OCI-LY3 (cell line): ENCODE data around the gene SPSB1.

ENCODE experiments used
- H2AFZ ChIP-seq: fragments of 200-600, 300-600 bp; shearing (Covaris generic); 2 replicates; pipeline ENCODE4 v1.6.0; 2014; ENCODE audit warnings: antibody characterized with exemption, low read depth, low read length
- H3K27ac ChIP-seq: fragments of 200-600, 300-600 bp; sonication (generic); 2 replicates; pipeline ENCODE4 v1.5.1; 2014; ENCODE audit warnings: mild to moderate bottlenecking, low read length, moderate library complexity, mixed read lengths
- H3K27me3 ChIP-seq: fragments of 200-600, 300-600 bp; sonication (generic); 2 replicates; pipeline ENCODE4 v1.6.1; 2014; ENCODE audit warnings: low read depth, low read length, mixed read lengths
- H3K36me3 ChIP-seq: fragments of 200-600, 300-600 bp; sonication (generic); replicated peaks from 2 replicates; pipeline ENCODE3; 2014; ENCODE audit warnings: low read depth, low read length, mixed read lengths
- H3K4me1 ChIP-seq: fragments of 300-600, 200-600 bp; sonication (generic); 2 replicates; pipeline ENCODE4 v1.6.1; 2014; ENCODE audit warnings: low read length, mixed read lengths
- H3K4me2 ChIP-seq: fragments of 200-600, 300-600 bp; sonication (generic); 2 replicates; pipeline ENCODE4 v1.6.1; 2014; ENCODE audit warnings: low read length, mixed read lengths
- H3K4me3 ChIP-seq: fragments of 300-600, 200-600 bp; sonication (generic); 2 replicates; pipeline ENCODE4 v1.5.1; 2014; ENCODE audit warnings: antibody characterized with exemption, mild to moderate bottlenecking, low read length, moderate library complexity
- H3K79me2 ChIP-seq: fragments of 300-600, 200-600 bp; shearing (Covaris generic); 2 replicates; pipeline ENCODE4 v1.6.1; 2014; ENCODE audit warnings: mild to moderate bottlenecking, low read length, mixed read lengths
- H3K9ac ChIP-seq: fragments of 300-600, 200-600 bp; shearing (Covaris generic); 2 replicates; pipeline ENCODE4 v1.6.0; 2014; ENCODE audit warnings: mild to moderate bottlenecking, low read length, moderate library complexity
- H3K9me3 ChIP-seq: fragments of 200-600, 300-600 bp; shearing (Covaris generic); 2 replicates; pipeline ENCODE4 v1.6.1; 2014; ENCODE audit warnings: low read length, mixed read lengths; ENCODE audit not compliant: insufficient read depth
- H4K20me1 ChIP-seq: fragments of 200-600, 300-600 bp; sonication (generic); 2 replicates; pipeline ENCODE4 v1.6.1; 2016; ENCODE audit warnings: low read length, mixed read lengths; ENCODE audit not compliant: insufficient read depth
- CTCF ChIP-seq: fragments of 200-600, 300-600 bp; sonication (generic); IDR thresholded peaks from 2 replicates; pipeline ENCODE4 v1.5.1; 2014; ENCODE audit warnings: antibody characterized with exemption, low read length, low read depth
- EZH2phosphoT487 ChIP-seq: fragments of 200-600 bp; shearing (Covaris generic); IDR thresholded peaks from 2 replicates; pipeline ENCODE4 v1.6.1; 2018; ENCODE audit warnings: antibody characterized with exemption, mixed run types, low read depth

The SPSB1 gene

GRCh38 chr1:9397047-9397446 is 104.4 kb downstream of the SPSB1 start:
- H3K4me1 ChIP-seq: peaks cover 6% of the 10 kb centered on the region; the same call in 1 of the 2 replicates
- H3K9ac ChIP-seq: no peak overlapping the region
- H3K27me3 ChIP-seq: no peaks in the 10 kb centered on the region
- H3K79me2 ChIP-seq: no peaks in the 10 kb centered on the region
- H4K20me1 ChIP-seq: no peaks in the 10 kb centered on the region
- H3K9me3 ChIP-seq: no peaks in the 10 kb centered on the region
- no peak overlapping the region for H2AFZ ChIP-seq
- no peak overlapping the region for H3K4me3 ChIP-seq
- TF ChIP-seq CTCF (no peak), EZH2phosphoT487 (no peak)
- H3K27ac ChIP-seq: no peak overlapping the region
- no peaks in the 10 kb centered on the region for H3K36me3 ChIP-seq
- H3K4me2 ChIP-seq: no peak overlapping the region

GRCh38 chr1:9397997-9398526 is 105.4 kb downstream of the SPSB1 start:
- Histone ChIP-seq H3K79me2 (no peaks in the 10 kb centered on the region), H3K4me3 (no peak overlapping the region), H3K27ac (no peak overlapping the region), H3K36me3 (no peaks in the 10 kb centered on the region), H2AFZ (no peak overlapping the region), H3K4me2 (no peak overlapping the region), H3K4me1 (peaks cover 6% of the 10 kb centered on the region; the same call in 1 of the 2 replicates), H3K9ac (no peak overlapping the region), H4K20me1 (no peaks in the 10 kb centered on the region), H3K9me3 (no peaks in the 10 kb centered on the region), H3K27me3 (no peaks in the 10 kb centered on the region)
- TF ChIP-seq EZH2phosphoT487 (no peak), CTCF (no peak)

GRCh38 chr1:9399510-9400424 is 107.1 kb downstream of the SPSB1 start:
- H3K27me3 ChIP-seq: no peaks in the 10 kb centered on the region

More at GRCh38 chr1:9399510-9400424, 107.1 kb downstream of the SPSB1 start:
- Histone ChIP-seq H3K9me3 (no peaks in the 10 kb centered on the region), H3K79me2 (no peaks in the 10 kb centered on the region), H3K36me3 (no peaks in the 10 kb centered on the region), H3K4me1 (peaks cover 6% of the 10 kb centered on the region; the same call in 1 of the 2 replicates), H3K4me2 (no peak overlapping the region; the same call in 1 of the 2 replicates), H2AFZ (peak overlapping the region; percentile 64; the same call in 1 of the 2 replicates), H3K27ac (no peak overlapping the region), H3K4me3 (no peak overlapping the region), H4K20me1 (no peaks in the 10 kb centered on the region), H3K9ac (no peak overlapping the region)
- TF ChIP-seq CTCF (no peak), EZH2phosphoT487 (no peak)
